Measurements from ENCODE around the gene DENND1A. TPM values are rescaled to one million over a fixed set of nuclear protein-coding genes. Genes with fewer than 3 reads are reported as not detected.
"Not testable (repeated sequence)": the region's sequence is repeated elsewhere in the genome, so short reads cannot be mapped to it uniquely, and the experiment has no call there.

DENND1A gene
- total RNA-seq, 6 experiments from 2014 or later = 13.9 to 22.6 (median 16.3) TPM

DNA sequence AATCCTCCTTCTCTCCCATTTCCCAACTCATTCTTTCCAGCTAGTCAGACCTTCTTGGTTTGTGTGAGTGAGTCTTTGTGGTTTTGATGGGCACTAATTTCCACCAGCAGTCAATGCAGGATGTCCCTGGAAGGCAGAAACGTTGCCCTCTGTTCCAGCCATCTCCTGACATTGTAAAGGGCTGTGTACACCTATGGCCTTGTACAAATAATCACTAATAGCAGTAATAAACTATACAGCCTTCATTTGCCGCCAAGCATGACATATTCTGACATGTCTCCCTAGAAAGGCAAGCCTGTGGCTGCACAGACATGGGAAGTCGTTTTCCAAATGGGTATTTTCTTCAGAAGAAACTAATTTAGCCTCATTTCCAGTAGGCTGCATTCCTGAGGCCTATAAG lies 18.4 kb upstream of the DENND1A start:
- no peak overlapping the region for H3K27ac ChIP-seq
- H3K27me3 ChIP-seq = no peaks in the 10 kb centered on the region
- DNase-seq (no peak), ATAC-seq (no peak)
- 37% methylated on average over 3 of the region's 3 CpGs for WGBS (ENCODE audit: insufficient coverage, low coverage, low lambda C conversion rate, missing lambda C conversion rate)
- intact Hi-C loops (cut with DNase I) = no loop called here
- no peak overlapping the region for H3K4me3 ChIP-seq
- no peaks in the 10 kb centered on the region for H3K9me3 ChIP-seq
- H3K4me1 ChIP-seq = no peaks in the 10 kb centered on the region
- TF ChIP-seq, protein P1, sequence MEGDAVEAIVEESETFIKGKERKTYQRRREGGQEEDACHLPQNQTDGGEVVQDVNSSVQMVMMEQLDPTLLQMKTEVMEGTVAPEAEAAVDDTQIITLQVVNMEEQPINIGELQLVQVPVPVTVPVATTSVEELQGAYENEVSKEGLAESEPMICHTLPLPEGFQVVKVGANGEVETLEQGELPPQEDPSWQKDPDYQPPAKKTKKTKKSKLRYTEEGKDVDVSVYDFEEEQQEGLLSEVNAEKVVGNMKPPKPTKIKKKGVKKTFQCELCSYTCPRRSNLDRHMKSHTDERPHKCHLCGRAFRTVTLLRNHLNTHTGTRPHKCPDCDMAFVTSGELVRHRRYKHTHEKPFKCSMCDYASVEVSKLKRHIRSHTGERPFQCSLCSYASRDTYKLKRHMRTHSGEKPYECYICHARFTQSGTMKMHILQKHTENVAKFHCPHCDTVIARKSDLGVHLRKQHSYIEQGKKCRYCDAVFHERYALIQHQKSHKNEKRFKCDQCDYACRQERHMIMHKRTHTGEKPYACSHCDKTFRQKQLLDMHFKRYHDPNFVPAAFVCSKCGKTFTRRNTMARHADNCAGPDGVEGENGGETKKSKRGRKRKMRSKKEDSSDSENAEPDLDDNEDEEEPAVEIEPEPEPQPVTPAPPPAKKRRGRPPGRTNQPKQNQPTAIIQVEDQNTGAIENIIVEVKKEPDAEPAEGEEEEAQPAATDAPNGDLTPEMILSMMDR (IDR thresholded peaks at IDR 0.05) = no peak
- TF ChIP-seq POLR2A (IDR thresholded peaks at IDR 0.05) = no peak
- H3K36me3 ChIP-seq = no peaks in the 10 kb centered on the region

DNA sequence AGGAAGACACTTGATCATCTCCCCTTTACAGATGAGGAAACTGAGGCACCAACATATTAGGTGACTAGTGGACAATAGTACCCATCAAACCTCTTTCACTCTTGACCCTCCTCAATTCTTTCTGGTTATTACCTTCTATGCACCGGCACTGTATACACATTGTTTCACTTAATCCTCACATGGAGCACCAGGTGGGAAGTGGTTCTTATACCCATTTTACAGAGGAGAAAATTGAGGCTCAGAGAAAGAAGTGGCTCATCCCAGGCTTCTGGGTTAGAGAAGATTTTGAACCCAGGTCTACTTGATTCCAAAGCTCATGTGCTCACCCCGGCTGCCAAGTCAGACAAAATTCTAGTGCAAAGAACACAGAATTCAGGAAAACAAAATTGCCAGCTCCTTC lies 17.4 kb upstream of the DENND1A start:
- TF ChIP-seq POLR2A (IDR thresholded peaks at IDR 0.05) = no peak
- TF ChIP-seq, protein P1 (IDR thresholded peaks at IDR 0.05) = no peak
- Histone ChIP-seq H3K27ac (no peak overlapping the region), H3K4me3 (no peak overlapping the region), H3K27me3 (no peaks in the 10 kb centered on the region), H3K4me1 (no peaks in the 10 kb centered on the region), H3K9me3 (no peaks in the 10 kb centered on the region), H3K36me3 (no peaks in the 10 kb centered on the region)
- 100% methylated on average over 2 of the region's 2 CpGs for WGBS (ENCODE audit: insufficient coverage, low coverage, low lambda C conversion rate, missing lambda C conversion rate)
- DNase-seq = no peak
- no peak for ATAC-seq
- intact Hi-C loops (cut with DNase I) = no loop called here

DNA sequence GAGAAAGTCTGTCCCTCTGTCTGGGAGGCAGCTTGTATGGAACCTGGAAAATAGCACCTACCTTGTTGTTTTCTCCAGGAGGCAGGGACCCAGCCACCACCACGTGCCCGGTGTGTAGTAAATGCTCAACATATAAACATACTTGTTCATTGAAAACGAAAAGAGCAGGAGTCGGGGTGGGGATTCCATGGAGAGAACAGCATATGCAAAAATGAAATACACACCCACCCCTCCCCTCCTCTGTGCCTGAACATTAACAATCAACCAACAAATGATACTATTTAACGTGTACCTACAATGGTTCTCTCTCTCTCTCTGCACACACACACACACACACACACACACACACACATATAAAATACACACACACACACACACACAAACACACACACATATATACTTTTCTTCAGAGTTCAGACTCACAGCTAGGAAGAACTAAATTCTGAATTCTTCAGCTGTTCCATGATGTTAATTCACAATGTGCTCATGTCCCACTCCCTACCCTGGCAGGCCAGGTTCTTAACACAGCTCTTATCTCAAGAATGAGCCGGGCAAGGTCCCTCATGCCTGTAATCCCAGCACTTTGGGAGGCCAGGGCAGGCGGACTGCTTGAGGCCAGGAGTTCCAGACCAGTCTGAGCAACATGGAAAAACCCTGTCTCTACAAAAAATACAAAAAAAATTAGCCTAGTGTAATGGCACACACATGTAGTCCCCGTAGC lies 16.3 kb upstream of the DENND1A start:
- no peaks in the 10 kb centered on the region for H3K4me1 ChIP-seq
- ATAC-seq = no peak
- H3K27ac ChIP-seq = no peak overlapping the region
- TF ChIP-seq, protein P1 (IDR thresholded peaks at IDR 0.05) = no peak
- no peak for TF ChIP-seq POLR2A (IDR thresholded peaks at IDR 0.05)
- intact Hi-C loops (cut with DNase I) = no loop called here
- no peaks in the 10 kb centered on the region for H3K27me3 ChIP-seq
- DNase-seq = no peak
- no peaks in the 10 kb centered on the region for H3K36me3 ChIP-seq
- no peak overlapping the region for H3K4me3 ChIP-seq
- H3K9me3 ChIP-seq = no peaks in the 10 kb centered on the region
- 84% methylated on average over 7 of the region's 8 CpGs for WGBS (ENCODE audit: insufficient coverage, low coverage, low lambda C conversion rate, missing lambda C conversion rate)

DNA sequence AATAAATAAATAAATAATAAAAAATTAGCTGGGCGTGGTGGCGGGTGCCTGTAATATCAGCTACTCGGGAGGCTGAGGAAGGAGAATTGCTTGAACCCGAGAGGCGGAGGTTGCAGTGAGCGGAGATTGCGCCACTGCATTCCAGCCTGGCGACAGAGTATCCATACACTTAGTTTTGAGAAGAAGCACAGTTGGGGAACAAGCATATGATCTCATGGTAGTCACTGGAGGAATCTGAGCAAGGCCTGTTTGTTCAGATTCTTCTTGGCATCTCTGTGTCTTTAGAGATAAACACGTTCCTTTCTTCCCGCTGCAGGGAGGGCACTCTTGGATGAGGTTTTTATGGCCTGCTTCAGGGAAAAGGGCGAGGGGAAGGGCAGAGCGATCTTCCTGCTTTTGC lies 15.6 kb upstream of the DENND1A start:
- no peaks in the 10 kb centered on the region for H3K4me1 ChIP-seq
- 86% methylated on average over 9 of the region's 12 CpGs for WGBS (ENCODE audit: insufficient coverage, low coverage, low lambda C conversion rate, missing lambda C conversion rate)
- intact Hi-C loops (cut with DNase I) = no loop called here
- H3K9me3 ChIP-seq = no peaks in the 10 kb centered on the region
- no peaks in the 10 kb centered on the region for H3K27me3 ChIP-seq
- DNase-seq (no peak), ATAC-seq (no peak)
- TF ChIP-seq, protein P1 (IDR thresholded peaks at IDR 0.05) = no peak
- TF ChIP-seq POLR2A (IDR thresholded peaks at IDR 0.05) = no peak
- no peak overlapping the region for H3K4me3 ChIP-seq
- H3K36me3 ChIP-seq = no peaks in the 10 kb centered on the region
- H3K27ac ChIP-seq = no peak overlapping the region

DNA sequence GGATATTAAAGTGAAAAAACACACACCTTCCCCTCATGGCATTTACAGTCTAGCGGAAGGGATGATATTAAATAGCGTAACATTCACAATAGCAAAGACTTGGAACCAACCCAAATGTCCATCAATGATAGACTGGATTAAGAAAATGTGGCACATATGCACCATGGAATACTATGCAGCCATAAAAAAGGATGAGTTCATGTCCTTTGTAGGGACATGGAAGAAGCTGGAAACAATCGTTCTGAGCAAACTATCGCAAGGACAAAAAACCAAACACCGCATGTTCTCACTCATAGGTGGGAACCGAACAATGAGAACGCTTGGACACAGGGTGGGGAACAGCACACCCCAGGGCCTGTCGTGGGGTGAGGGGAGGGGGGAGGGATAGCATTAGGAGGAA lies 14.5 kb upstream of the DENND1A start:
- WGBS (ENCODE audit: insufficient coverage, low coverage, low lambda C conversion rate, missing lambda C conversion rate) = 96% methylated on average over 8 of the region's 8 CpGs
- ATAC-seq; H3K9me3 ChIP-seq; H3K36me3 ChIP-seq; H3K4me3 ChIP-seq; H3K27ac ChIP-seq; DNase-seq; H3K4me1 ChIP-seq; intact Hi-C loops (cut with DNase I); H3K27me3 ChIP-seq: not testable (repeated sequence)

All from right lobe of liver (tissue), 6 donors.